ENCODE data around the gene BMAL2.

The BMAL2 gene

GRCh38 chr12:27382171-27382795 is 49.6 kb downstream of the BMAL2 start:
- TF ChIP-seq ESRRG (CRISPR knock-in tag; IDR thresholded peaks at IDR 0.05), result no peak
- TF ChIP-seq ZFP30 (CRISPR knock-in tag; IDR thresholded peaks at IDR 0.05), result no peak
- no peak for TF ChIP-seq ZNF8 (CRISPR knock-in tag; IDR thresholded peaks at IDR 0.05)
- no peak for TF ChIP-seq TOX (CRISPR knock-in tag; IDR thresholded peaks at IDR 0.05; ENCODE audit: borderline replicate concordance)
- no peak for TF ChIP-seq OSR1 (CRISPR knock-in tag; IDR thresholded peaks at IDR 0.05)
- TF ChIP-seq TCF4 (CRISPR knock-in tag; IDR thresholded peaks at IDR 0.05; ENCODE audit: borderline replicate concordance), result no peak
- no peak for TF ChIP-seq BACH2 (CRISPR knock-in tag; IDR thresholded peaks at IDR 0.05; ENCODE audit: borderline replicate concordance)
- no peak for ATAC-seq
